ENCODE measurements around the gene SLC22A23. TPM values are rescaled to one million over a fixed set of nuclear protein-coding genes. Genes with fewer than 3 reads are reported as not detected.
"Not testable (repeated sequence)": the region's sequence is repeated elsewhere in the genome, so short reads cannot be mapped to it uniquely, and the experiment has no call there.

SLC22A23 gene
- total RNA-seq, 1 experiment from 2014 or later = 38.2 TPM

DNA sequence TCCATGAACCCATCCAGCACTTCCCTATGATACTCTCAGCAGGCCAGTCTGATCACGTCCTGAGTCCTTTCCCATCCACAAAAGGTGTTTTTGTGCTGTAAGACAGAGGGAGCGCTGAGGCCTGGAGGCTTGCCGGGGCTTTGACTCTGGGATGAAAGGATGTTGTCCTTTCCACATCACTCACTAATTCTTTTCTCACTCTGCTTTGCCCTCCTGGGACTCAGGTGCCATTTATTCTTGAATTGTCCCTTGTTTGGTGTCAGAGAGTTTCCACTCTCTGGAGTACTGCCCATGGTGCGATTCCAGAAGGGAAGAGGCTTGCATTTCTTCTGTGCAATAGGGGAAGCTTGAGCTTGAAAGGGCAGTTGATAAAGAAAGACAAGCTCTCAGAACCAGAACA, 214.1 kb downstream of the SLC22A23 start:
- Mint-ChIP-seq H3K9me3 (no peaks in the 10 kb centered on the region; the same call in 1 of the 2 replicates), H3K4me1 (peaks cover 7% of the 10 kb centered on the region), H3K27ac (no peak overlapping the region), H3K36me3 (no peaks in the 10 kb centered on the region; the same call in 1 of the 2 replicates), H3K4me3 (no peak overlapping the region), H3K27me3 (ENCODE audit: low read depth) (peaks cover 3% of the 10 kb centered on the region; the same call in 1 of the 2 replicates)
- CTCF ChIA-PET = interaction anchor here (1.9 kb wide), 1 partner anchor 9 kb away, joined by 12 read pairs; no protein-coding TSS in a partner anchor
- no peak for ATAC-seq
- TF ChIP-seq SOX15 (CRISPR knock-in tag; IDR thresholded peaks at IDR 0.05) = no peak
- no peak for TF ChIP-seq SMAD4 (CRISPR knock-in tag; IDR thresholded peaks at IDR 0.05)
- no peak for TF ChIP-seq GTF2I (CRISPR knock-in tag; conservative IDR thresholded peaks at IDR 0.05)
- TF ChIP-seq KAT7 (CRISPR knock-in tag; IDR thresholded peaks at IDR 0.05; ENCODE audit: borderline replicate concordance) = no peak
- TF ChIP-seq EMX1 (CRISPR knock-in tag; IDR thresholded peaks at IDR 0.05) = no peak
- no peak for TF ChIP-seq NFATC4 (CRISPR knock-in tag; IDR thresholded peaks at IDR 0.05)
- TF ChIP-seq NR1H2 (CRISPR knock-in tag; IDR thresholded peaks at IDR 0.05) = no peak
- no peak for TF ChIP-seq ZNF263 (CRISPR knock-in tag; IDR thresholded peaks at IDR 0.05; ENCODE audit: low read depth)
- POLR2A ChIA-PET = no interaction called here
- no peak for DNase-seq (ENCODE audit: low spot score)

DNA sequence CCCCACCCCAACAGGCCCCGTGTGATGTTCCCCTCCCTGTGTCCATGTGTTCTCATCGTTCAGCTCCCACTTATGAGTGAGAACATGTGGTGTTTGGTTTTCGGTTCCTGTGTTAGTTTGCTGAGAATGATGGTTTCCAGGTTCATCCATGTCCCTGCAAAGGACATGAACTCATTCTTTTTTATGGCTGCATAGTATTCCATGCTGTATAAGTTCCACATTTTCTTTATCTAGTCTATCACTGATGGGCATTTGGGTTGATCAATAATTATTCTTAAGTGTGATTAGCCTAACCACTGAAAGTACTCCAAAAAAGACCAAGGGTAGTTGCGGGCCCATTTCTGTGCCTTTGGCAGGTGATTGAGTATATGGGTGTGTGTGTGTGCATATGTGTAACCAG, 215.1 kb downstream of the SLC22A23 start:
- POLR2A ChIA-PET; H3K27me3 Mint-ChIP-seq (ENCODE audit: low read depth): not testable (repeated sequence)

DNA sequence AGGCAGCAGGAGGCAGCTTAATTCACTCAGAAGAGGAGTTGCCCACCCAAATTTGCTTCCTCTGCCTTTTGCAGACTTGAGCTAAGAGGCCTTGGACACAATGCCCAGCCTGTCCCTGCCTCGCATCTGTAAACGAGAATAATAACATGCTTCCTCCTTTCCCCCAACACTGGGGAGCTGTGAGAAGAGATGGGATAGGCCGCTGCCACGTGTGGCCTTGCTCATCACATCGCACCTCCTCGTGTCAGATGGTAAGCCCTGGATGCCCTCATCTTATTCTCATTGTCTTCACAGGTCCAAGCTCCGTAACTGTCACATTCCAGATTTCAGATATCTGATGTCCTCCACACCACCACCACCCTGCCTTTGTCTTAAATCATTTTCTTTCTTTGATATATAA, 216.3 kb downstream of the SLC22A23 start:
- Mint-ChIP-seq H3K27me3 (ENCODE audit: low read depth) (peaks cover 3% of the 10 kb centered on the region; the same call in 1 of the 2 replicates), H3K9me3 (no peaks in the 10 kb centered on the region; the same call in 1 of the 2 replicates), H3K4me3 (no peak overlapping the region), H3K27ac (peak overlapping the region; percentile 26; the same call in 1 of the 2 replicates), H3K36me3 (no peaks in the 10 kb centered on the region; the same call in 1 of the 2 replicates), H3K4me1 (peaks cover 9% of the 10 kb centered on the region)
- DNase-seq (ENCODE audit: low spot score) (no peak), ATAC-seq (no peak)
- ChIA-PET CTCF (interaction anchor here (1.6 to 5.5 kb wide), 3 partner anchors 9 to 114 kb away, joined by 4 to 66 read pairs (median 14); no protein-coding TSS in a partner anchor), POLR2A (interaction anchor here (1.2 kb wide), 1 partner anchor 127 kb away, joined by 3 read pairs; no protein-coding TSS in a partner anchor)
- no peak for TF ChIP-seq NFYB (CRISPR knock-in tag; conservative IDR thresholded peaks at IDR 0.05; ENCODE audit: low read depth)
- TF ChIP-seq NR3C1 (CRISPR knock-in tag; conservative IDR thresholded peaks at IDR 0.05; ENCODE audit: low read depth) = no peak
- TF ChIP-seq ZNF396 (CRISPR knock-in tag; IDR thresholded peaks at IDR 0.05; ENCODE audit: borderline replicate concordance) = no peak
- no peak for TF ChIP-seq SP1 (CRISPR knock-in tag; conservative IDR thresholded peaks at IDR 0.05)
- no peak for TF ChIP-seq TP53 (CRISPR knock-in tag; IDR thresholded peaks at IDR 0.05)
- TF ChIP-seq RELA (CRISPR knock-in tag; IDR thresholded peaks at IDR 0.05; ENCODE audit: borderline replicate concordance) = no peak
- TF ChIP-seq, protein P1, sequence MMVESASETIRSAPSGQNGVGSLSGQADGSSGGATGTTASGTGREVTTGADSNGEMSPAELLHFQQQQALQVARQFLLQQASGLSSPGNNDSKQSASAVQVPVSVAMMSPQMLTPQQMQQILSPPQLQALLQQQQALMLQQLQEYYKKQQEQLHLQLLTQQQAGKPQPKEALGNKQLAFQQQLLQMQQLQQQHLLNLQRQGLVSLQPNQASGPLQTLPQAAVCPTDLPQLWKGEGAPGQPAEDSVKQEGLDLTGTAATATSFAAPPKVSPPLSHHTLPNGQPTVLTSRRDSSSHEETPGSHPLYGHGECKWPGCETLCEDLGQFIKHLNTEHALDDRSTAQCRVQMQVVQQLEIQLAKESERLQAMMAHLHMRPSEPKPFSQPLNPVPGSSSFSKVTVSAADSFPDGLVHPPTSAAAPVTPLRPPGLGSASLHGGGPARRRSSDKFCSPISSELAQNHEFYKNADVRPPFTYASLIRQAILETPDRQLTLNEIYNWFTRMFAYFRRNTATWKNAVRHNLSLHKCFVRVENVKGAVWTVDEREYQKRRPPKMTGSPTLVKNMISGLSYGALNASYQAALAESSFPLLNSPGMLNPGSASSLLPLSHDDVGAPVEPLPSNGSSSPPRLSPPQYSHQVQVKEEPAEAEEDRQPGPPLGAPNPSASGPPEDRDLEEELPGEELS (CRISPR knock-in tag; IDR thresholded peaks at IDR 0.05) = no peak
- no peak for TF ChIP-seq CREB1 (CRISPR knock-in tag; IDR thresholded peaks at IDR 0.05)
- TF ChIP-seq CBFB (CRISPR knock-in tag; IDR thresholded peaks at IDR 0.05; ENCODE audit: low read depth) = no peak
- TF ChIP-seq, protein P2, sequence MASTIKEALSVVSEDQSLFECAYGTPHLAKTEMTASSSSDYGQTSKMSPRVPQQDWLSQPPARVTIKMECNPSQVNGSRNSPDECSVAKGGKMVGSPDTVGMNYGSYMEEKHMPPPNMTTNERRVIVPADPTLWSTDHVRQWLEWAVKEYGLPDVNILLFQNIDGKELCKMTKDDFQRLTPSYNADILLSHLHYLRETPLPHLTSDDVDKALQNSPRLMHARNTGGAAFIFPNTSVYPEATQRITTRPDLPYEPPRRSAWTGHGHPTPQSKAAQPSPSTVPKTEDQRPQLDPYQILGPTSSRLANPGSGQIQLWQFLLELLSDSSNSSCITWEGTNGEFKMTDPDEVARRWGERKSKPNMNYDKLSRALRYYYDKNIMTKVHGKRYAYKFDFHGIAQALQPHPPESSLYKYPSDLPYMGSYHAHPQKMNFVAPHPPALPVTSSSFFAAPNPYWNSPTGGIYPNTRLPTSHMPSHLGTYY (CRISPR knock-in tag; IDR thresholded peaks at IDR 0.05) = no peak
- TF ChIP-seq ATF1 (CRISPR knock-in tag; IDR thresholded peaks at IDR 0.05) = no peak
- TF ChIP-seq OVOL2 (CRISPR knock-in tag; IDR thresholded peaks at IDR 0.05; ENCODE audit: borderline replicate concordance) = no peak
- TF ChIP-seq, protein P3, sequence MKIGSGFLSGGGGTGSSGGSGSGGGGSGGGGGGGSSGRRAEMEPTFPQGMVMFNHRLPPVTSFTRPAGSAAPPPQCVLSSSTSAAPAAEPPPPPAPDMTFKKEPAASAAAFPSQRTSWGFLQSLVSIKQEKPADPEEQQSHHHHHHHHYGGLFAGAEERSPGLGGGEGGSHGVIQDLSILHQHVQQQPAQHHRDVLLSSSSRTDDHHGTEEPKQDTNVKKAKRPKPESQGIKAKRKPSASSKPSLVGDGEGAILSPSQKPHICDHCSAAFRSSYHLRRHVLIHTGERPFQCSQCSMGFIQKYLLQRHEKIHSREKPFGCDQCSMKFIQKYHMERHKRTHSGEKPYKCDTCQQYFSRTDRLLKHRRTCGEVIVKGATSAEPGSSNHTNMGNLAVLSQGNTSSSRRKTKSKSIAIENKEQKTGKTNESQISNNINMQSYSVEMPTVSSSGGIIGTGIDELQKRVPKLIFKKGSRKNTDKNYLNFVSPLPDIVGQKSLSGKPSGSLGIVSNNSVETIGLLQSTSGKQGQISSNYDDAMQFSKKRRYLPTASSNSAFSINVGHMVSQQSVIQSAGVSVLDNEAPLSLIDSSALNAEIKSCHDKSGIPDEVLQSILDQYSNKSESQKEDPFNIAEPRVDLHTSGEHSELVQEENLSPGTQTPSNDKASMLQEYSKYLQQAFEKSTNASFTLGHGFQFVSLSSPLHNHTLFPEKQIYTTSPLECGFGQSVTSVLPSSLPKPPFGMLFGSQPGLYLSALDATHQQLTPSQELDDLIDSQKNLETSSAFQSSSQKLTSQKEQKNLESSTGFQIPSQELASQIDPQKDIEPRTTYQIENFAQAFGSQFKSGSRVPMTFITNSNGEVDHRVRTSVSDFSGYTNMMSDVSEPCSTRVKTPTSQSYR (CRISPR knock-in tag; IDR thresholded peaks at IDR 0.05) = no peak
- TF ChIP-seq, protein P4, sequence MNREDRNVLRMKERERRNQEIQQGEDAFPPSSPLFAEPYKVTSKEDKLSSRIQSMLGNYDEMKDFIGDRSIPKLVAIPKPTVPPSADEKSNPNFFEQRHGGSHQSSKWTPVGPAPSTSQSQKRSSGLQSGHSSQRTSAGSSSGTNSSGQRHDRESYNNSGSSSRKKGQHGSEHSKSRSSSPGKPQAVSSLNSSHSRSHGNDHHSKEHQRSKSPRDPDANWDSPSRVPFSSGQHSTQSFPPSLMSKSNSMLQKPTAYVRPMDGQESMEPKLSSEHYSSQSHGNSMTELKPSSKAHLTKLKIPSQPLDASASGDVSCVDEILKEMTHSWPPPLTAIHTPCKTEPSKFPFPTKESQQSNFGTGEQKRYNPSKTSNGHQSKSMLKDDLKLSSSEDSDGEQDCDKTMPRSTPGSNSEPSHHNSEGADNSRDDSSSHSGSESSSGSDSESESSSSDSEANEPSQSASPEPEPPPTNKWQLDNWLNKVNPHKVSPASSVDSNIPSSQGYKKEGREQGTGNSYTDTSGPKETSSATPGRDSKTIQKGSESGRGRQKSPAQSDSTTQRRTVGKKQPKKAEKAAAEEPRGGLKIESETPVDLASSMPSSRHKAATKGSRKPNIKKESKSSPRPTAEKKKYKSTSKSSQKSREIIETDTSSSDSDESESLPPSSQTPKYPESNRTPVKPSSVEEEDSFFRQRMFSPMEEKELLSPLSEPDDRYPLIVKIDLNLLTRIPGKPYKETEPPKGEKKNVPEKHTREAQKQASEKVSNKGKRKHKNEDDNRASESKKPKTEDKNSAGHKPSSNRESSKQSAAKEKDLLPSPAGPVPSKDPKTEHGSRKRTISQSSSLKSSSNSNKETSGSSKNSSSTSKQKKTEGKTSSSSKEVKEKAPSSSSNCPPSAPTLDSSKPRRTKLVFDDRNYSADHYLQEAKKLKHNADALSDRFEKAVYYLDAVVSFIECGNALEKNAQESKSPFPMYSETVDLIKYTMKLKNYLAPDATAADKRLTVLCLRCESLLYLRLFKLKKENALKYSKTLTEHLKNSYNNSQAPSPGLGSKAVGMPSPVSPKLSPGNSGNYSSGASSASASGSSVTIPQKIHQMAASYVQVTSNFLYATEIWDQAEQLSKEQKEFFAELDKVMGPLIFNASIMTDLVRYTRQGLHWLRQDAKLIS (CRISPR knock-in tag; IDR thresholded peaks at IDR 0.05; ENCODE audit: borderline replicate concordance) = no peak
- TF ChIP-seq TEAD1 (CRISPR knock-in tag; IDR thresholded peaks at IDR 0.05) = no peak

More for the DNA sequence above, 215.1 kb downstream of the SLC22A23 start:
- H3K4me3 Mint-ChIP-seq; DNase-seq (ENCODE audit: low spot score); H3K9me3 Mint-ChIP-seq; H3K27ac Mint-ChIP-seq; ATAC-seq; H3K36me3 Mint-ChIP-seq; H3K4me1 Mint-ChIP-seq: not testable (repeated sequence)
- CTCF ChIA-PET = interaction anchor here (0.7 kb wide), 1 partner anchor 364 kb away, joined by 5 read pairs; no protein-coding TSS in a partner anchor
